Naive thymus-derived CD8-positive, alpha-beta T cell (primary cell): Measurements from ENCODE around the gene TMEM272. TPM values are rescaled to one million over a fixed set of nuclear protein-coding genes. Genes with fewer than 3 reads are reported as not detected.

Experiments
- ATAC-seq, 2 donors: fragments of 150-1000 bp; cut with Tn5 transposase in 1 of 2; sonication (Bioruptor Pico), chemical (Tn5 transposase) in 1 of 2; 1 replicate in 1 of 2; 2 replicates in 1 of 2; pipeline ENCODE4 v1.10.0; 2021; ENCODE audit warnings: mild to moderate bottlenecking in 2 of 2, moderate library complexity in 2 of 2
- POLR2A ChIA-PET: fragments of 350-600 bp; sonication (Branson Sonifier 250); formaldehyde crosslinking; loops from one replicate; lab custom pipeline; 2021; ENCODE audit warnings: antibody characterized with exemption; lab: Charles Lee
- DNase-seq, 10 donors: peaks; one replicate each; pipeline versions ENCODE4 v3.0.0 to v3.0.0-alpha.2; 2020 to 2022
- H3K27ac Mint-ChIP-seq, 10 donors: one replicate each; pipeline ENCODE4 v1.8.0; 2020 to 2022; ENCODE audit warnings: mild to moderate bottlenecking in 10 of 10, mixed read lengths in 10 of 10, moderate library complexity in 4 of 10, inconsistent platforms in 1 of 10
- H3K27me3 Mint-ChIP-seq, 5 donors: one replicate each; pipeline ENCODE4 v1.8.0; 2021 to 2022; ENCODE audit warnings: mixed read lengths in 5 of 5
- H3K36me3 Mint-ChIP-seq, 3 donors: one replicate each; pipeline ENCODE4 v1.8.0; 2020 to 2022; ENCODE audit warnings: mixed read lengths in 3 of 3, mild to moderate bottlenecking in 2 of 3, inconsistent platforms in 1 of 3
- H3K4me1 Mint-ChIP-seq, 4 donors: one replicate each; pipeline ENCODE4 v1.8.0; 2021 to 2022; ENCODE audit warnings: mixed read lengths in 4 of 4
- H3K4me3 Mint-ChIP-seq, 10 donors: one replicate each; pipeline ENCODE4 v1.8.0; 2020 to 2022; ENCODE audit warnings: mild to moderate bottlenecking in 10 of 10, mixed read lengths in 10 of 10, moderate library complexity in 6 of 10, inconsistent platforms in 1 of 10
- H3K9me3 Mint-ChIP-seq, 9 donors: one replicate each; pipeline ENCODE4 v1.8.0; 2020 to 2022; ENCODE audit warnings: mixed read lengths in 9 of 9, mild to moderate bottlenecking in 3 of 9, inconsistent platforms in 1 of 9, moderate library complexity in 1 of 9
- polyA plus RNA-seq, 3 donors: library from polyadenylated mRNA; unstranded; fragments of 300-500 nt; fragmentation: Illumina TruSeq; gene quantifications; one replicate each; pipeline ENCODE4 v1.2.3, GENCODE V29; 2021
- total RNA-seq, 8 experiments: library from RNA in 2 of 8; stranded (reverse) in 2 of 8; gene quantifications; one replicate each; pipeline ENCODE4 v1.2.3 and lab custom pipeline; 2021 to 2026

The TMEM272 gene
- total and polyA plus RNA-seq, 5 experiments from 2014 or later, result 0.29 to 15.4 (median 0.75) TPM

- H3K27ac Mint-ChIP-seq, result peak overlapping the region in 5 of 10 donors; percentile 63 to 99 (median 80)
- H3K27me3 Mint-ChIP-seq, result no peaks in the 10 kb centered on the region
- no peak overlapping the region for H3K4me3 Mint-ChIP-seq
- no peak for ATAC-seq
- H3K9me3 Mint-ChIP-seq, result no peaks in the 10 kb centered on the region
- H3K4me1 Mint-ChIP-seq, result peaks cover 13 to 77% (median 59%) of the 10 kb centered on the region in 4 donors
- POLR2A ChIA-PET, result interaction anchor here (1.3 to 6.8 kb wide), 3 partner anchors 16 to 358 kb away, joined by 7 to 72 read pairs (median 33); no protein-coding TSS in a partner anchor
- peaks cover 4 to 62% (median 18%) of the 10 kb centered on the region in 3 donors for H3K36me3 Mint-ChIP-seq
- DNase-seq, result no peak
Measured at GRCh38 chr13:51811046-51811445, 33.9 kb downstream of the TMEM272 start.

- Mint-ChIP-seq H3K4me3 (no peak overlapping the region), H3K4me1 (peaks cover 19 to 71% (median 56%) of the 10 kb centered on the region in 4 donors), H3K9me3 (no peaks in the 10 kb centered on the region), H3K36me3 (peaks cover 4 to 56% (median 18%) of the 10 kb centered on the region in 3 donors), H3K27me3 (no peaks in the 10 kb centered on the region), H3K27ac (peak overlapping the region in 9 of 10 donors; percentile 49 to 97 (median 67))
- POLR2A ChIA-PET, result interaction anchor here (0.6 to 6.0 kb wide), 5 partner anchors 11 to 362 kb away, joined by 3 to 33 read pairs (median 3); partner anchors contain the start of gene INTS6
- DNase-seq, result no peak
- ATAC-seq, result no peak
Measured at GRCh38 chr13:51808811-51809210, 36.2 kb downstream of the TMEM272 start.

GRCh38 chr13:51807041-51807440 is 37.9 kb downstream of the TMEM272 start:
- peaks cover 4 to 40% (median 18%) of the 10 kb centered on the region in 3 donors for H3K36me3 Mint-ChIP-seq
- POLR2A ChIA-PET, result interaction anchor here (0.9 to 8.3 kb wide), 5 partner anchors 7 to 353 kb away, joined by 3 to 173 read pairs (median 4); no protein-coding TSS in a partner anchor
- H3K4me3 Mint-ChIP-seq, result no peak overlapping the region
- no peaks in the 10 kb centered on the region for H3K9me3 Mint-ChIP-seq
- H3K4me1 Mint-ChIP-seq, result peaks cover 22 to 69% (median 53%) of the 10 kb centered on the region in 4 donors
- DNase-seq (no peak), ATAC-seq (no peak)
- H3K27me3 Mint-ChIP-seq, result peaks cover 0 to 3% (median 0%) of the 10 kb centered on the region in 5 donors
- peak overlapping the region; percentile 57 to 100 (median 99) for H3K27ac Mint-ChIP-seq

- POLR2A ChIA-PET, result interaction anchor here (0.9 to 8.3 kb wide), 4 partner anchors 8 to 352 kb away, joined by 3 to 173 read pairs (median 26); no protein-coding TSS in a partner anchor
- Mint-ChIP-seq H3K4me3 (peak overlapping the region in 4 of 10 donors; percentile 5 to 57 (median 16)), H3K27ac (peak overlapping the region; percentile 95 to 100 (median 99))
Measured at GRCh38 chr13:51806566-51806965, 38.4 kb downstream of the TMEM272 start.

GRCh38 chr13:51805925-51806324 is 39.1 kb downstream of the TMEM272 start:
- POLR2A ChIA-PET, result interaction anchor here (1.1 to 8.3 kb wide), 5 partner anchors 8 to 353 kb away, joined by 3 to 173 read pairs (median 22); partner anchors contain the start of genes ALG11 and INTS6
- H3K27ac Mint-ChIP-seq, result peak overlapping the region; percentile 95 to 100 (median 99)
- H3K4me3 Mint-ChIP-seq, result peak overlapping the region in 6 of 10 donors; percentile 18 to 99 (median 92)
- no peaks in the 10 kb centered on the region for H3K9me3 Mint-ChIP-seq
- H3K36me3 Mint-ChIP-seq, result peaks cover 4 to 31% (median 18%) of the 10 kb centered on the region in 3 donors
- H3K27me3 Mint-ChIP-seq, result peaks cover 0 to 3% (median 0%) of the 10 kb centered on the region in 5 donors
- DNase-seq, result no peak
- ATAC-seq, result no peak
- H3K4me1 Mint-ChIP-seq, result peaks cover 22 to 71% (median 52%) of the 10 kb centered on the region in 4 donors

More at GRCh38 chr13:51806566-51806965, 38.4 kb downstream of the TMEM272 start:
- Mint-ChIP-seq H3K36me3 (peaks cover 4 to 36% (median 18%) of the 10 kb centered on the region in 3 donors), H3K27me3 (peaks cover 0 to 3% (median 0%) of the 10 kb centered on the region in 5 donors), H3K9me3 (no peaks in the 10 kb centered on the region), H3K4me1 (peaks cover 24 to 69% (median 53%) of the 10 kb centered on the region in 4 donors)
- DNase-seq, result peak in 2 of 10 donors; percentile 27 to 42
- no peak for ATAC-seq

- Mint-ChIP-seq H3K4me1 (peaks cover 22 to 68% (median 53%) of the 10 kb centered on the region in 4 donors), H3K36me3 (peaks cover 4 to 25% (median 16%) of the 10 kb centered on the region in 3 donors), H3K27ac (peak overlapping the region; percentile 95 to 100 (median 99)), H3K27me3 (peaks cover 0 to 3% (median 0%) of the 10 kb centered on the region in 5 donors), H3K9me3 (no peaks in the 10 kb centered on the region), H3K4me3 (peak overlapping the region; percentile 86 to 99 (median 90))
- POLR2A ChIA-PET, result interaction anchor here (0.7 to 8.3 kb wide), 6 partner anchors 9 to 374 kb away, joined by 3 to 173 read pairs (median 16); partner anchors contain the start of genes ALG11 and INTS6
- DNase-seq, result peak in 1 of 10 donors; percentile 27
- no peak for ATAC-seq
Measured at GRCh38 chr13:51805313-51805712, 39.7 kb downstream of the TMEM272 start.

- Mint-ChIP-seq H3K27ac (peak overlapping the region; percentile 95 to 100 (median 99)), H3K4me1 (peaks cover 19 to 65% (median 57%) of the 10 kb centered on the region in 4 donors), H3K9me3 (no peaks in the 10 kb centered on the region), H3K27me3 (peaks cover 0 to 3% (median 0%) of the 10 kb centered on the region in 5 donors), H3K36me3 (peaks cover under 1 to 18% (median 12%) of the 10 kb centered on the region in 3 donors), H3K4me3 (peak overlapping the region; percentile 86 to 99 (median 90))
- peak; percentile 3 to 4 for ATAC-seq
- DNase-seq, result peak in 5 of 10 donors; percentile 46 to 73 (median 51)
- POLR2A ChIA-PET, result interaction anchor here (0.6 to 8.3 kb wide), 9 partner anchors 10 to 390 kb away, joined by 3 to 173 read pairs (median 4); partner anchors contain the start of genes ALG11 and INTS6
Measured at GRCh38 chr13:51804295-51805172, 40.4 kb downstream of the TMEM272 start.

GRCh38 chr13:51803422-51804294 is 41.3 kb downstream of the TMEM272 start, which contains the start of gene DHRS12:
Gene DHRS12 (minus strand): TSS chr13:51804163. CDS start chr13:51799659, 4,504 bp downstream.
- peaks cover 0 to 3% (median 0%) of the 10 kb centered on the region in 5 donors for H3K27me3 Mint-ChIP-seq
- ATAC-seq (peak; percentile 72 to 73), DNase-seq (peak; percentile 77 to 94 (median 88))
- H3K4me3 Mint-ChIP-seq, result peak within 1 kb of the TSS; percentile 89 to 99 (median 95)
- POLR2A ChIA-PET, result interaction anchor here (0.8 to 9.2 kb wide), 7 partner anchors 8 to 391 kb away, joined by 3 to 173 read pairs (median 4); partner anchors contain the start of gene INTS6
- H3K4me1 Mint-ChIP-seq, result peaks cover 19 to 59% (median 55%) of the 10 kb centered on the region in 4 donors
- peak within 1 kb of the TSS; percentile 97 to 100 (median 100) for H3K27ac Mint-ChIP-seq
- peaks cover 0 to 9% (median 3%) of the 10 kb centered on the region in 3 donors for H3K36me3 Mint-ChIP-seq
- no peaks in the 10 kb centered on the region for H3K9me3 Mint-ChIP-seq

GRCh38 chr13:51802631-51803418 is 42.2 kb downstream of the TMEM272 start:
- Mint-ChIP-seq H3K9me3 (no peaks in the 10 kb centered on the region), H3K36me3 (peaks cover 0 to 5% (median 0%) of the 10 kb centered on the region in 3 donors), H3K4me1 (peaks cover 19 to 61% (median 57%) of the 10 kb centered on the region in 4 donors), H3K4me3 (peak overlapping the region; percentile 89 to 99 (median 95)), H3K27ac (peak overlapping the region; percentile 97 to 100 (median 100)), H3K27me3 (peaks cover 0 to 3% (median 0%) of the 10 kb centered on the region in 5 donors)
- ATAC-seq (peak in 1 of 2 donors; percentile 0), DNase-seq (no peak)
- POLR2A ChIA-PET, result interaction anchor here (0.8 to 9.2 kb wide), 8 partner anchors 8 to 392 kb away, joined by 3 to 173 read pairs (median 4); partner anchors contain the start of gene INTS6

- no peak for ATAC-seq
- Mint-ChIP-seq H3K27ac (peak overlapping the region; percentile 97 to 100 (median 100)), H3K9me3 (no peaks in the 10 kb centered on the region), H3K36me3 (peaks cover 0 to 7% (median 0%) of the 10 kb centered on the region in 3 donors), H3K4me1 (peaks cover 21 to 62% (median 57%) of the 10 kb centered on the region in 4 donors), H3K27me3 (peaks cover 0 to 3% (median 0%) of the 10 kb centered on the region in 5 donors), H3K4me3 (peak overlapping the region in 9 of 10 donors; percentile 70 to 99 (median 94))
- POLR2A ChIA-PET, result interaction anchor here (0.6 to 9.2 kb wide), 4 partner anchors 22 to 360 kb away, joined by 3 to 173 read pairs (median 54); partner anchors contain the start of gene INTS6
- DNase-seq, result no peak
Measured at GRCh38 chr13:51801631-51802099, 43.3 kb downstream of the TMEM272 start.
